ES-I3 (cell line): Measurements from ENCODE around the gene CAPN15.

Source experiments
- H3K36me3 ChIP-seq: 2 replicates; pipeline ENCODE4 v1.6.1; 2013; ENCODE audit warnings: mild to moderate bottlenecking, low read length, control low read depth, moderate library complexity; ENCODE audit not compliant: insufficient read depth
- H3K4me1 ChIP-seq: 2 replicates; pipeline ENCODE4 v1.6.1; 2013; ENCODE audit warnings: mild to moderate bottlenecking, control low read depth, low read length; ENCODE audit not compliant: insufficient read depth
- H3K9ac ChIP-seq: 2 replicates; pipeline ENCODE4 v1.6.1; 2013; ENCODE audit warnings: low read depth, mild to moderate bottlenecking, low read length, moderate library complexity
- H3K9me3 ChIP-seq: 2 replicates; pipeline ENCODE4 v1.6.1; 2013; ENCODE audit warnings: mild to moderate bottlenecking, low read length, moderate library complexity; ENCODE audit not compliant: control insufficient read depth, insufficient read depth

Gene CAPN15

GRCh38 chr16:515939-516226, 11.6 kb upstream of the CAPN15 start:
- Histone ChIP-seq H3K36me3 (no peaks in the 10 kb centered on the region), H3K4me1 (no peaks in the 10 kb centered on the region), H3K9ac (no peak overlapping the region), H3K9me3 (no peaks in the 10 kb centered on the region)

GRCh38 chr16:516301-516700, 11.2 kb upstream of the CAPN15 start:
- Histone ChIP-seq H3K9ac (no peak overlapping the region), H3K9me3 (no peaks in the 10 kb centered on the region), H3K4me1 (no peaks in the 10 kb centered on the region), H3K36me3 (no peaks in the 10 kb centered on the region)

DNA sequence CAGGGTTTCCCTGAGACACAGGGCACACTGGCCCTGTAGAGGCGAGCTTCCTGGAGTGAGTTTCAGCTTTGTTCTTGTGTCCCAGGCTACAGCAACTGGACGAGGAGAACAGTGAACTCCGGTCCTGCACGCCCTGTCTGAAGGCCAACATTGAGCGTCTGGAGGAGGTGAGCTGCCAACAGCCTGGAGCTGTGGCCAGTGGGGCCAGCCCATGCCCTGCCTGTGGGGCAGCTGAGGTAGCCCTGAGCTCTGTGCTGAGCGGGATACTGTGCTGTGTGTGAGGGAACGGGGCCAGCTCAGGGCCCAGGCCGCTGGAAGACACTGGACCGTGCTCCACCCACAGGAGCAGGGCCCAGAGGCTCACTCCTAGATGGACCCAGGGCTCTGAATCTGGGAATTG, 8.7 kb upstream of the CAPN15 start:
- no peaks in the 10 kb centered on the region for H3K36me3 ChIP-seq
- H3K9me3 ChIP-seq, result no peaks in the 10 kb centered on the region
- H3K4me1 ChIP-seq, result no peaks in the 10 kb centered on the region
- H3K9ac ChIP-seq, result no peak overlapping the region

DNA sequence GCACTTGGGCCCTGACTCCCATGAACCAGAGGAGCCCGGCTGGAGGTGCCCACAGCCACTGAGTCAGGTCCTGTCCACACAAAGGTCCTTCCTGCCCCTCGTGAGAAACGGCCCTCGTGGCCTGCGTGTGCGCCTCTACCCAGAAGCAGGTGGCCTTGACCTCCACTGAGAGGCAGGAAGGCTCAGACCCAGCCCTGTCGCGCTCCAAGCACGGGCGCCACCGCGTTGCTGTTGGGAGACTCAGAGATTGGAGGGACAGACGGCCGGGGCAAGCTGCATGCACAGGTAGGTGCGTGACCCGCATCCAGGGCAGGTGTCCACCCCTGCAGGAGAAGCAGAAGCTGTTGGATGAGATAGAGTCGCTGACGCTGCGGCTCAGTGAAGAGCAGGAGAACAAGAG, 8.1 kb upstream of the CAPN15 start:
- Histone ChIP-seq H3K36me3 (no peaks in the 10 kb centered on the region), H3K9ac (no peak overlapping the region), H3K4me1 (no peaks in the 10 kb centered on the region), H3K9me3 (no peaks in the 10 kb centered on the region)

GRCh38 chr16:519841-520687, 7.4 kb upstream of the CAPN15 start:
- H3K9ac ChIP-seq, result no peak overlapping the region
- no peaks in the 10 kb centered on the region for H3K36me3 ChIP-seq
- H3K4me1 ChIP-seq, result peaks cover 2% of the 10 kb centered on the region; the same call in 1 of the 2 replicates
- no peaks in the 10 kb centered on the region for H3K9me3 ChIP-seq

GRCh38 chr16:520847-521246, 6.7 kb upstream of the CAPN15 start:
- no peaks in the 10 kb centered on the region for H3K9me3 ChIP-seq
- peaks cover 10% of the 10 kb centered on the region; the same call in 1 of the 2 replicates for H3K4me1 ChIP-seq
- H3K9ac ChIP-seq, result no peak overlapping the region
- no peaks in the 10 kb centered on the region for H3K36me3 ChIP-seq

- peaks cover 13% of the 10 kb centered on the region; the same call in 1 of the 2 replicates for H3K4me1 ChIP-seq
- no peaks in the 10 kb centered on the region for H3K36me3 ChIP-seq
- H3K9me3 ChIP-seq, result no peaks in the 10 kb centered on the region
- H3K9ac ChIP-seq, result no peak overlapping the region
These were observed 5.9 kb upstream of the CAPN15 start for GRCh38 chr16:521381-522210.

GRCh38 chr16:522320-523096, 5.0 kb upstream of the CAPN15 start:
- Histone ChIP-seq H3K36me3 (no peaks in the 10 kb centered on the region), H3K9ac (no peak overlapping the region), H3K9me3 (no peaks in the 10 kb centered on the region), H3K4me1 (peaks cover 13% of the 10 kb centered on the region; the same call in 1 of the 2 replicates)

- H3K4me1 ChIP-seq, result peaks cover 13% of the 10 kb centered on the region; the same call in 1 of the 2 replicates
- no peaks in the 10 kb centered on the region for H3K36me3 ChIP-seq
- no peaks in the 10 kb centered on the region for H3K9me3 ChIP-seq
- H3K9ac ChIP-seq, result no peak overlapping the region
These were observed 4.3 kb upstream of the CAPN15 start for GRCh38 chr16:523097-523741.

DNA sequence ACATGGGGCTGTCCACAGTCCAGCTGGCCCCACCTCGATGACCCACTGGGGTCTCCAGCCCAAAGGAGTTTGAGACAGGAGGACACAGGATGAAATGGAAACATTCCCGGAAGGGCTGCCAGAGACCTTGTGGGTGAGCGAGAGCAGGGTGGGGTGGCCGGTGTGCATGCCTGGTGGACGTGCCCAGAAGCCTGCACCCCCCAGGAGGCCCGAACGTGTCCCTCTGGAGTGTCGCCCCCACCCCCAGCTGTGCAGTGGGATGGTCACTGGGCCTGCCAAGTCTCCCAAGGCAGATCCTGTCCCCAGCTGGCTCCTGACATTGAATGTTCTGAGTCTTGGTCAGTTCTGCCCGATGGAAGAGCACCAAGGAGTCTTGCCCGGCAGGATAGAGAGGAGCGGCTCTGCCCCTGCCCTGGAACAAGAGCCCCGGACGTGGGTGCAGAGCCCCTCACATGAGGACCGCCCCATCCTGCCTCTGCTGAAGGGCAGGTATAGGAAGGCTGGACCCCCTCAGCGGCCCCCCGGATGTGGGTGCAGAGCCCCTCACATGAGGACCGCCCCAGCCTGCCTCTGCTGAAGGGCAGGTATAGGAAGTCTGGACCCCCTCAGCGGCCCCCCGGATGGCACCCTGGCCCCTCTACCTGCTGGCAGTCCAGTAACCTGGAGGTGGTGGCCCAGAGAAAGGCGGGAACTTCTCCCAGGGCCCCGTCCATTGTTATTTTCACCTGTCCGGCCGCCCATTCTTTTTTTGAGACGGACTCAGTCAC, 3.1 kb upstream of the CAPN15 start:
- peaks cover 17% of the 10 kb centered on the region; the same call in 1 of the 2 replicates for H3K4me1 ChIP-seq
- H3K9ac ChIP-seq, result no peak overlapping the region
- no peaks in the 10 kb centered on the region for H3K36me3 ChIP-seq
- no peaks in the 10 kb centered on the region for H3K9me3 ChIP-seq

- no peaks in the 10 kb centered on the region for H3K9me3 ChIP-seq
- no peak overlapping the region; the same call in 1 of the 2 replicates for H3K9ac ChIP-seq
- H3K4me1 ChIP-seq, result peaks cover 17% of the 10 kb centered on the region; the same call in 1 of the 2 replicates
- H3K36me3 ChIP-seq, result no peaks in the 10 kb centered on the region
These were observed 2.4 kb upstream of the CAPN15 start for GRCh38 chr16:525123-525519.

GRCh38 chr16:525520-526180, 1.9 kb upstream of the CAPN15 start:
- H3K36me3 ChIP-seq, result no peaks in the 10 kb centered on the region
- H3K4me1 ChIP-seq, result peaks cover 17% of the 10 kb centered on the region; the same call in 1 of the 2 replicates
- H3K9me3 ChIP-seq, result no peaks in the 10 kb centered on the region
- H3K9ac ChIP-seq, result peak overlapping the region; percentile 67; the same call in 1 of the 2 replicates
